ENCODE measurements around the gene LSM14A.
"Not testable (repeated sequence)": the region's sequence is repeated elsewhere in the genome, so short reads cannot be mapped to it uniquely, and the experiment has no call there.

Gene LSM14A

DNA sequence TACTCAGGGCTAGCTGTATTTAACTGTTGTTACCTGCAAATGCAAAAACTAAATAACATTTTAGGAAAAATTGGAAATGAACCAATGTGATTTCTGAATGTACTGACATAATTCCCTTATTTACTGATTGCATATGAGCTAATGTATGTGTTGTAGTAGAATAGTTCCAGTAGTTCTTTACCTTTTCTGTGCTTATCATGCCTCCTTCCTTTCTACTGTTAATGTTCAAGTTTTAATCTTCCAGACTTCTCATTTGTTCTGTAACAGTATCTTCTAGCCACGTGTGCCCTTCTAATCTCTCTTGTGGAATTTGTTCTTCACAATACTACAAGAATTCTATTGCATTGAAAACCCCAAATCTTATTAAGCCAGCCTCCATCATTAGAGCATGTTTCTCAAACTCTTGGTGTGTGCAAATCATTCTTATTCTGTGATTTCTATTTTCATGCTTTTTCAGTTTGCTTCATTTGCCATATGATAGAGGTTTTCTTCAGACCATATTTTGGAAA is 17.7 kb downstream of the LSM14A start:
- DNase-seq (ENCODE audit: low read depth) = no peak

DNA sequence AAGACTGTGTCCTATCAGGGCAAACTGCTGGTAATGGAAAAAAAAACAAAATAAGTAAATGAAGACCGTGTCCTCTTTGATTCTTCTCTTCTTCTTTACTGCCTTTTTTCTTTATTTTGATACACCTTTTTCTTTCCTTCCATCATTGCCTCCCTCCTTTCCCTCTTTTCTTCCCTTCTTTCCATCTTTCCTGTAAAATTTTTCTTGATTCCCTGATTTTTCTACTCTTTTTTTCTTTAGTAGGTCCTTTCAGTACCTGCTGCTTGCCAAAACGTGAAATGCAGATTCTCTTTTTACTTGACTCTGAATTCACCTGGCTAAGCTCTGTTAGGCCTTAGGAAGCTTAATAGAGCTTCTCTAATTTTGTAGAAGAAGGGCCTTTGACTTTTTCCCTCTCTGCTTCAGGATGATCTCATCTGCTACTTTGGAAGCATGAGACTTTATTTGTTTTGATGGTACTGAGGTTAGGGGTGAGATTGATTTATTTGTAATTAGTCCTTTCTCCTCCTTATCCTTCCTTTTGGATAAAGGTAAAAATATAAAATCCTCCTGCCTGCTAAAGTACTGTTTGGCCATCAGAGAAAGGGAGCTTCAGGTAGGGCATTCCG is 19.2 kb downstream of the LSM14A start:
- DNase-seq (ENCODE audit: low read depth) = no peak

DNA sequence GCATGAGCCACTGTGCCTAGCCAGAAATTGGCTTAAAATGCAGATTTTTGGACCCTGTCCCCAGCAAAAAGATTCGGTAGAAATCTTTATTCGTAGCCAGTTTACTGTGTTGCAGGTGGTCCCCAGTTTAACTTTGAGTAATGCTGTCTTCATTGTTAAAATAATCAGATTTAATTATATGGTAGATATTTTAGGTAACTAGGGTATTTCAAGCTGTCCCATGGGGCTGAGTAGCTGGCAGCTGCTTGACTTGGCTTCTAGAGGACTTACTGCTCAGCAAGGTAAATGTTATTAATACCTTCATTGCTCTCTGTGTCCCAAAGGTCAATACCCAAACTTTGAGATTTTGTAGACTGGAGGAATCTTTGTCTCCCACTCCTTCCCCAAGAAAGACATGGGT is 21.1 kb downstream of the LSM14A start:
- DNase-seq (ENCODE audit: low read depth) = no peak

DNA sequence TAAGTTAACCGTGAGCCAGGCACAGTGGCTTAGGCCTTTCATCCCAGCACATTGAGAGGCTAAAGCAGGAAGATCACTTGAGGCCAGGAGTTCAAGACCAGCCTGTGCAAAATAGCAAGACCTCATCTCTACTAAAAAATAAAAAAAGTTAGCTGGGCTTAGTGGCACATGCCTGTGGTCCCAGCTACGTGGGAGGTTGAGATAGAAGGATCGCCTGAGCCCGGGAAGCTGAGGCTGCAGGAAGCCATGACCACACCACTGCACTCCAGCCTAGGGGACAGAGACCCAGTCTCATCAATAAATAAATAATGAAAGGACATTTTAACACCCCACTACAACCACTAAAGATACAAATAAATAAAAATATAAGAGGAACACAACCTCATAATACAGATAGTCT is 21.6 kb downstream of the LSM14A start:
- DNase-seq (ENCODE audit: low read depth) = no peak

DNA sequence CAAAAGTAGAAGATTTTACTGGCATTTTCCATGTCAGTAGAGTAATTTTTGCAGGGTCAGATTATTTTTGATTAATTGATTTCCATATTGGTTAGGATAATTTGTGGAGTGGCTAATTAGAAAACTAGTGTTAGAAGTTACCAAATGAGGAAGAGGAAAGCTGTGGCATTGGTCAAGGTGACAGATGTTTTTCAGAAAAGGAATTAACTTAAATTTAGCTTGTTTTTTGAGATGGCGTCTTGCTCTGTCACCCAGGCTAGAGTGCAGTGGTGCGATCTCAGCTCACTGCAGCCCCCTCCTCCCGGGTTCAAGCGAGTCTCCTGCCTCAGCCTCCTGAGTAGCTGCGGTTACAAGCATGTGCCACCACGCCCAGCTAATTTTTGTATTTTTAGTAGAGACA is 28.8 kb downstream of the LSM14A start:
- no peak for DNase-seq (ENCODE audit: low read depth)

DNA sequence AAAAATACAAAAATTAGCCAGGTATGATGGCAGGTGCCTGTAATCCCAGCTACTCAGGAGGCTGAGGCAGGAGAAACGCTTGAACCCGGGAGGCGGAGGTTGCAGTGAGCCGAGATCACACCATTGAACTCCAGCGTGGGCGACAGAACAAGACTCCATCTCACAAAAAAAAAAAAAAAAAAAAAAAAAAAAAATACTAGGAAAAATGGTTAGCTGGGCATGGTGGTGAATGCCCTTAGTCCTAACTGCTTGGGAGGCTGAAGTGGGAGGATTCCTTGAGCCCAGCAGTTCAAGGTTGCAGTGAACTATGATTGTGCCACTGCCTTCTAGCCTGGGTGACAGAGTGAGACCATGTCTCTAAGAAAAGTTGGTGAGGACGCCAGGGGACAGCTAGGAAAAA is 33.0 kb downstream of the LSM14A start:
- not testable (repeated sequence) for DNase-seq (ENCODE audit: low read depth)

DNA sequence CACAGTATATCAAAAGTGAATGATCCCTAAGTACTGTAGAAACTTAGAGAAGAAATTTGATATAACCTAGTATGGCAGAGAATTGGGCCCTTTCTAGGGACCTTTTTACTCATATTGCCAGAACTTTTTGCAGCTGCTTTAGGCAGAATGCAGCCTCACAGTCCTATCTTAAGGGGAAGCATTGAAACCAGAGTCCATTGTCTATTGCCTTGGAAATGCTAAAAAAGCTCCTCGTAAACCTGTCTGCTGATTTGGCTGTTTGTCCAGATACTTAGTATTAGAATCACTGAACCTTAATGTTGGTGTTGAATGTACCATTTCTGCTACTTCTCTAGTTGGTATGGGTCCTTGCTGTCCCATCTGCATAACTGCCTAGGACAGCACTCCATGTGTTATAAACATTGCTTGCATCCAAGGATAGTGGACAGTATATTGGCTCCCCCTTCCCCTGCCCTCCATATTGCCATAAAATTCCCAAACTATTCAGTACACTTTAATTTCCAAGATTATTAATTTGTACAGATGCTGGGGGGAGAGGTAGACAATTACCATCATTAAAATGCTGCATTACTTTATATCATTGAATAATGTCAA is 36.1 kb downstream of the LSM14A start:
- DNase-seq (ENCODE audit: low read depth) = no peak

DNA sequence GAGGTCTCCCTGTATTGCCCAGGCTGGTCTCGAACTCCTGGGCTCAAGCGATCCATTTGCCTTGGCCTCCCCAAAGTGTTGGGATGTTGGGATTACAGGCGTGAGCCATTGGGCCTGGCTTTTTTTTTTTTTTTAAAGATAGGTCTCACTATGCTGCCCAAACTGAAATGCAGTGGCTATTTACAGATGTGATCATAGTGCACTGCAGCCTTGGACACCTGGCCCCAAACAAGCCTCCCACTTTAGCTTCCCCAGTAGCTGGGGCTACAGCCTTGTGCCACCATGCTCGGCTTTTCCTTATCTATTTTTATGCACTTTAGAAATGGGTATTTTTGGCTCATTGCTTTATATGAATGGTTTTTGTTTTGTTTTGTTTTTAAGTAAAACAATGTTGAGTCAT is 37.4 kb downstream of the LSM14A start:
- DNase-seq (ENCODE audit: low read depth) = no peak

DNA sequence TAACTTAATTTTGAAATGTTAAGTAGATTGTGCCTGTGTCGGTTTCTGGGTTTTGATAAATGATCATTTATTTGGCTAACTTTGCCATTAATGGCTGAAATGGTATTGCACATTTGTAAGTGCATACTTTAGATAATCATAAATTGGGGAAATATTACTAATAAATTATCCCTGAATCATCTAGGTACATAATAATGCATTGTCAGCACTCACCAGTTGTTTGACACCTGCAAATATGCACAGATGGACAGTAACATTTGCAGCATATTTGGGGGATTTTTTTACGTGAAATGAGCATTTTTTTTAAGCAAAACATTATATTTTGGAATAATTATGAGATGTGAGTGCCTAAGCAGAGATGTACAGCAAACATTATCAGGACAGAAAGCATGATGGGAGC is 41.0 kb downstream of the LSM14A start:
- DNase-seq (ENCODE audit: low read depth) = no peak

DNA sequence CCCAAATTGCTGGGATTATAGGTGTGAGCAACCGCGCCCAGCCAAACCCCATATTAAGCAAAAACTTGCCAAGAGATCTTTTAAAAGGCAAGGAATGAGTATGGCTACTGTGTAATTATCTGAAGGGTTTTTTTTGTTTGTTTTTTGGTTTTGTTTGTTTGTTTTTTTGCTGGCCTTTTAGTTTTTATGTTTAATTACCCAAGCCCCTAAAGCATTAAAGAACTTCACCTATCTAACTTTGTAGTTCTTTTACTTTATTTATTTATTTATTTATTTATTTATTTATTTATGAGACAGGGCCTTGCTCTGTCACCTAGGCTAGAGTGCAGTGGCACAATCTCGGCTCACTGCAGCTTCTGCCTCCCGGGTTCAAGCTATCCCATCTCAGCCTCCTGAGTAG is 41.7 kb downstream of the LSM14A start:
- no peak for DNase-seq (ENCODE audit: low read depth)

DNA sequence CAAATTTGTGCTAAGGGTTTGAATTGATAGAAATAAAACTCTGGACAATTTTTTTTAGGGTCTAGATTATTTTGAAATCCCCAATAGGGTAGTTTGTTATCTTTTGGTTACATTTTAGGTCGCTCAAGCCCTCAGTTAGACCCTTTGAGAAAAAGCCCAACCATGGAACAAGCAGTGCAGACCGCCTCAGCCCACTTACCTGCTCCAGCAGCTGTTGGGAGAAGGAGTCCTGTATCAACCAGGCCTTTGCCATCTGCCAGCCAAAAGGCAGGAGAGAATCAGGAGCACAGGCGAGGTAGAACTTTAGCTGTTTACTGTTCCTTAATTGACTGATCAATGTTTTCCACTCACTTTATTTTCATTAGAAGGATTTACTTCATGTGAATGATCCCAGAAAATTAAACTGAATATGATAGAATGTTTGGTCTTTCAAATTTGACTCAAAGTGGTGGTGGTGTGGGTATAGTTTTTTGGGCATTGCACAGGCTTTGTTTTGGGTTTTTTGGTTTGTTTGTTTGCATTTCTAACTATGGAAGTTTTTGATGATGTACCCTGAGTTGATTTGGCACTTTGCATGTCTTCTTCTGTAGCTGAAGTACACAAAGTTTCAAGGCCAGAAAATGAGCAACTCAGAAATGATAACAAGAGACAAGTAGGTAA is 42.8 kb downstream of the LSM14A start:
- DNase-seq (ENCODE audit: low read depth) = no peak

DNA sequence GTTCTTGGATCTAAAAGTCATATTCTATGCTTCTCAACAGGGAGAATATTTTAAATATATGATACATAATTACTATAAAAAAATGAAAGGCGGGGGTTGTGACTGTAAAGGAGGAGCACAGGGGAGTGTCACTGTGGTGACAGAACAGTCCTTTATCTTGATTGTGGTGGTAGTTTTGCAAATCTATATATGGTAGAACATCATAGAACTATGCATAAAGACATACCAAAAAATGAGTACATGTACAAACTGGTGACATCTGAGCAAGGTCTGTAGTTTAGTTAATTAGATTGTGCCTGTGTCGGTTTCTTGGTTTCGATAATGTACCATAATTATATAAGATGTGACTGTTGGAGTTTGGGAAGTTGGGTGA is 43.3 kb downstream of the LSM14A start:
- no peak for DNase-seq (ENCODE audit: low read depth)

DNA sequence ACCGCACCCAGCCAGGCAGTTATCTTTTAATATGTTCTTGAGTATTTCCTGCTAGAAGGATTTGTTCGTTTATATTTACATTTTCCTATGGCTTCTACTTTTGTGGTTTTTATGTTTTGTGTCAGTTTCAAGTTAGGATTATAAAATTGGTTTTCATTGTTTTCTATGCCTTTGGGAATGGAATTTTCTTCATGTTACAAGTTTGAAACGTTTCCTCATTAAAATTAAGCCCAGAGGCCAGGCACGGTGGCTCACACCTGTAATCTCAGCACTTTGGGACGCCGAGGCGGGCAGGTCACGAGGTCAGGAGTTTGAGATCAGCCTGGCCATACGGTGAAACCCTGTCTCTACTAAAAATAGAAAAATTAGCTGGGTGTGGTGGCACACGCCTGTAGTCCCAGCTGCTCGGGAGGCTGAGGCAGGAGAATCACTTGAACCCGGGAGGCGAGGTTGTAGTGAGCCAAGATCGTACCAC is 44.5 kb downstream of the LSM14A start:
- not testable (repeated sequence) for DNase-seq (ENCODE audit: low read depth)

DNA sequence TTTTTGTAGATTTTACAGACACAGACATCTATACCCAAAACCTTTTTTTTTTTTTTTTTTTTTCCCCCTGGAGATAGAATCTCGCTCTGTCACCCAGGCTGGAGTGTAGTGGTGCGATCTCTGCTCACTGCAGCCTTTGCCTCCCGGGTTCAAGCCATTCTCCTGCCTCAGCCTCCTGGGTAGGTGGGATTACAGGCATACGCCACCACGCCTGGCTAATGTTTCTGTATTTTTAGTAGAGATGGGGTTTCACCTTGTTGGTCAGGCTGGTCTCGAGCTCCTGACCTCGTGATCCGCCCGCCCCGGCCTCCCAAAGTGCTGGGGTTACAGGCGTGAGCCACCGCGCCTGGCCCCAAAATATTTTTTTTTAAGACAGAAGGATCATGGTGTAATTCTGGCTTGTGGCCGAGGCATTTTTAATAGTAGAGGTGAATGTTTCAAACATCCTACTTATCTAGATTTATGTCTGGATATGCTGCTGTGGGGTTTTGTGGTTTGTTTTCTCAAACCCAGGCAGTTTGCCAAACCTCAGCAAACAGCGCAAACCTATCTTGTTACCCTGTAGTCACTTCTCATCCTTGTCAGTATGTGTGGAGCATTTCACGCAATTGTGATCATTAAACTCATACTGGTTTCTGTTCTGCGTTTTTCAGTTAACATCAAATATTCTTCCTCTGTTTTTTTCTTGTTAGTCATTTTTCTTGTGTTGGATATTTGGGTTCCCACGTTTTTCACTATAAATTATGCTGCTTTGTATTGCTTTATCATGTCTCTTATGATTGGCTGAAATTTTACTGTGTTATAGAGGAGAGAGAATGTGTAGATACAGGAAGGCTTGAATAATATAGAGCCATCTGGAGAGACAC is 45.9 kb downstream of the LSM14A start:
- peak; percentile 83 for DNase-seq (ENCODE audit: low read depth)

DNA sequence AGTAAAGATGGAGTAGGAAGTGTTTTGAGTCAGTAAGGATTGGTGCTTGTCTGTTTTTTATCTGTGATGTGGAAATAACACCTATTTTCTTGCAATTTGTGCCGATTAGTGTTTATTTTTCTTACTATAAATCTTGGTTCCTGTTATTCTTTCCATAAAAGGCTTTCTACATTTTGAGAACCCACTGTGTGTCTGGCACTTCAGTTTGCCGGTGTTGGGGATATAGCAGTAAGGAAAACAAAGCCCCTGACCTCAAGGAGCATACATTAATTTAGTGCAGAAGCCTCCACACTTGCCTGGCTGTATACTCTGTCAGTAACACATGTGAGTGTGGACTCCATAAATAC is 46.5 kb downstream of the LSM14A start:
- DNase-seq (ENCODE audit: low read depth) = no peak

DNA sequence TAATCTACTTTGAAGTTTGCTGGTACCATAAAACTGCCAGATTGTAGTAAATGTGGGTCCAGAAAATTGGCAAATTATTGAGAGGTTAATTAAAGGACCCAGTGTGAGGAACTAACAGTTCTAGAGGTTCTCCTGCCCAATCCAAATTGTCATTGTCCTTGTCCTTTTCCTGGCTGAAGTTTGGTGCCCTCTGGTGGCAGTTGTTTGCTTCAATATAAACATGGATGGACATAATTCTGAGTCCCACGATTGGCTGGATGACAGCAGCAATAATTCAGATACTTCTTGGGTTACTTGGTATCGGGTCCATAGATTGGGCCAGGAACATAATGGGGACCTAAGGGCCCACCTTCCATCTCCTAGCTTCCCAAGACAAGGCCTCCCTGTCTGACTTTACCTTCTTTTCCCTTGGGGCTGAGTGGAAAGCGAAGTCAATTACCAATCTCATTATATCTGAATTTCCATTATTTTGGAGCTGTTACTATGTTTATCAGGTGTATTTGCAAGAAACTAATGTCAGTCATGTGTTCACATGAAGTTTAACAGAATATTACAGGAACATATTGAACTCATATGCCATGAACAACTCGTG is 48.3 kb downstream of the LSM14A start:
- DNase-seq (ENCODE audit: low read depth) = peak; percentile 40

DNA sequence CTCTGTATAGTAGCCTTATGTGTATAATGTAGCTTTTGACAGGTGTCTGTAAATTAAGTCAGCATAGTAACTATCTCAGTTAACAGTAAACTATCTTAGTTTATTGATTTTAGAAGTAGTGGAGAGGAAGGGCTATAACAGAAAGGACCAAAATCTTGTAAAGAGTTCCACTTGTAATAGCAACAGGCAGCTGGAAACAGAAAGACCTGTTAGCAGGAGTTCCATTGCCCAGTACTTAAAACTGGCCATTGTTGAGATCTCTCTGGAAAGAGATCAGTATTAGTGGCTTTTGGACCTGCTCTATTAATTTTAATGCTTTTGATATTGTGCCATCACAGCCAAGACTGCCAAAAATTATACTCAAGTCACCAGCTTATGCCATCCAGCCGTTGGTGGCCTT is 50.1 kb downstream of the LSM14A start:
- no peak for DNase-seq (ENCODE audit: low read depth)

DNA sequence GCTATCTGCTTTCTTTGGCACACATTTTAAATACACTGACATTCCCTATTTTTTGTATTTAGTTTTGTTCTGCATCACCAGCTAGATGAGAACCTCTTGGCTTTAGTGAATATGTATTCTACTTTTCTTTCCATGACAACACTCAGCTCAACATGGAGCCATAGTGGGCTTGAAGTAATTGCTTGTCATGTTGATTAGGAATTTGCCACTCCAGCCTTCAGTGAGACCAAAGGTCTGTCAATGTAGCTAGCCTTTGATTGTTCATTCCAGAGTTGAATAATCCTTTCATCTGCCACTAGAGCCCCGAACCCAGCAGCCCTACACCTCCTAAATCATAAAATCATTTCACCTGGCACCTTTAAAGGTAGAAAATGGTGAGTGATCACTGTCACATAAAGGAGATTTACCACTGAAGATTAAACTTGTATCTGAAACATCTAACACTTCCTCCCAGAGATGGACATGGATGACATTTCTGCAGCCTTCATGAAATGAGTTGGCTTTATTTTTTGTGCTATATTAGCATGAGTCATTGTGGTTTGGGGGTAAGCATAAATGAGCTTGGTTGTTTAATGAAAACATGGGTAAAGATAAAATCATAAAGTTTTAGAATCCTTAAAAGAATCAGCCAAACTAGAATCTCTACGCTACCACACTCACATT is 52.8 kb downstream of the LSM14A start:
- DNase-seq (ENCODE audit: low read depth) = peak; percentile 23

DNA sequence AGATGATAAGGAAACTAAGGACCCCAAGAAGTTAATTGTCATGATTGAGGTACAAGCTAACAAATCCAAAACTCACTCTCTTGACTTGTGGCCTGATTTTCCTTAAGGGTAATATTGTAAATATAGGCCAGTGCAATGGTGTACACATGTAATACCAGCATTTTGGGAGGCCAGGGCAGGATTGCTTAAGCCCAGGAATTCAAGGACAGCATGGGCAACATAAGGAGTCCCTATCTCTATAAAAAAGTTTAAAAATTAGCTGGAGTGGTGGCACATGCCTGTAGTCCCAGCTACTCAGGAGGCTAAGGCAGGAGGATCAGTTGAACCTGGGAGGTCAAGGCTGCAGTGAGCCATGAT is 53.3 kb downstream of the LSM14A start:
- no peak for DNase-seq (ENCODE audit: low read depth)

DNA sequence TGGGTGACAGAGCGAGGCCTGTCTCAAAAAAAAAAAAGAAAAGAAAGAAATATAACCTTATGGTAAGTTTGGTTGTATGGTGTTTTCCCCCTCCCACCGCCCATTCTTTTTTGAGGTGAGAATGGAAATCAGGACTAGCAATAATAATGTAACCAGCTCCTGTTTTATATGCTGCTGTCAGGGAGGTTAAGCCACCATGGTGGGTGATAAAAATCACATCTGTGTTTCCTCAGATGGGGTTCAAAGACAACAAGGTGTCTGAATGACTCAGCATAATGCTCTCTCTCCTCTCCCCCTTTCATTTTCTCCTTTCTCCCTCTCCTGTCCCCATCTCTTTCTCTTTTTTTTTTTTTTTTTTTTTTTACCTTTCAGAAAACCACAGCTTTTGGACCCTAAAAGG is 53.7 kb downstream of the LSM14A start:
- DNase-seq (ENCODE audit: low read depth) = no peak

DNA sequence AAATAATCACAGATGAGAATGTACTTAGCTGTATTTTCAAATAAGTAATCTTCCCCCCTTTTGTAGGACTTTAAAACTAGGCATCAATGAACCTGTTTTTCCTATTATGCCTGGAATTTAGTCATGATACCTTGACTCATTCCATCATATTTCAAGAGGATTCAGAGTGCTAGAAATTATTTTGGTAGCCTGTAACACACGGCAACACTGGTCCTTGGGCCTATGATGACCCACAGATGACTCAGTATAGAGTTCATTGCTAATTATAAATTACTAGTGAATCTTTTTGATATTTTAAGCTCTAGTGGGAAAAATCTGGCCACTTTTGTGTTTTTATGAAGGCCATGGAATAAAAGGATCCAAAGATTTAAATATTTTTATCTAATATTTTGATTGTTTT is 56.0 kb downstream of the LSM14A start:
- peak; percentile 26 for DNase-seq (ENCODE audit: low read depth)

DNA sequence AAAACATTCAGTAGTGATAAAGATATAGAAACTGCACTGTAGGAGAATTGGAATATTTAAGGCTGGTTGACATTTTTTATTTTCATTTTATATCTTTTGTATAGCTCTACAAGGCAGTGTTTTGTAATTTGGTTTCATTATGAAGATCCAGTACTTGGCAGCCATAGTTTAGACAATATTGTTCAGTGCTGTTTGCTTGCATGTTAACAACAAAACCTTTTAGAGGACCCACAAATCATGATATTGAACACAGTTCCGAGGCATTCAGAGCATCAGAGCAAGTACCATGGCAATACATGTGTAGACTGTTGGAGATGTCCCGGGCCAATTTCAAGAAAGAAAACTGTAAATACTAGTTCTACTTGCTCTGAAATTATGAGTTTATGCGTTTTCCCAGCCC is 56.5 kb downstream of the LSM14A start:
- DNase-seq (ENCODE audit: low read depth) = no peak
